ENCODE measurements around the gene VPS37C. TPM values are rescaled to one million over a fixed set of nuclear protein-coding genes. Genes with fewer than 3 reads are reported as not detected.

The VPS37C gene
- total RNA-seq, 1 experiment from 2014 or later, result 19.0 TPM

DNA sequence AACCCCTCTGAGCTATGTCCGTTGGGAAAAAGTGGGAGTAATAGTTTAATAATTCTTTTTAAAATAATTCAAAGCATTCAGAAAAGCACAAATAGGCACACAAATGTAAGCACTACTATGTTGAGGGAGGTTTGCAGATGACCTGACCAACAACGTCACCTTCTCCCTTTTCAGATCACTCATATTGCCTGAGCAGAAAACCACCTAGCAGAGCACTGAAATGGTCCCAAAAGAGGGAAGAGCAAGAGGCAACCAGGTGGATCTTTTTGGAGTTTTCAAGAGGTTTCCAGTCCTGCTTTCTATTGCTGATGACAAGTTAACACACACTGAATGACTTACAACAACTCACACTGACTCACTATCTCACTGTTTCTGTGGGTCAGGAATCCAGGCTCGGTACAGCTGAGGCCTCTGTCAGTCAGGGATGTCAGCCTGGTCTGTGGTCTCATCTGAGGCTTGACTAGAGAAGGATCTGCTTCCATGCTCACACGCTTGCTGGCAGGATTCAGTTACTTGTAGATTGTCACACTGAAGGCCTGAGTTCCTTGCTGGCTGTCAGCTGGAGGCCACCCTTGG lies 37.8 kb upstream of the VPS37C start:
- no peaks in the 10 kb centered on the region; the same call in 1 of the 2 replicates for H3K4me1 ChIP-seq (ENCODE audit: insufficient read depth, low read length)
- H3K36me3 Mint-ChIP-seq (ENCODE audit: insufficient read depth in 1 of 3, low read depth in 3 of 3), result no peaks in the 10 kb centered on the region; a peak in 1 of 7 replicates
- H2AFZ ChIP-seq (ENCODE audit: low read length), result no peak overlapping the region
- no peaks in the 10 kb centered on the region for H3K79me2 ChIP-seq (ENCODE audit: insufficient read depth, low read length)
- H4K91ac ChIP-seq (ENCODE audit: insufficient read length, low read depth, low read length), result no peak overlapping the region
- no peak overlapping the region for H3K4ac ChIP-seq (ENCODE audit: low read depth, low read length)
- TF ChIP-seq, protein P1, sequence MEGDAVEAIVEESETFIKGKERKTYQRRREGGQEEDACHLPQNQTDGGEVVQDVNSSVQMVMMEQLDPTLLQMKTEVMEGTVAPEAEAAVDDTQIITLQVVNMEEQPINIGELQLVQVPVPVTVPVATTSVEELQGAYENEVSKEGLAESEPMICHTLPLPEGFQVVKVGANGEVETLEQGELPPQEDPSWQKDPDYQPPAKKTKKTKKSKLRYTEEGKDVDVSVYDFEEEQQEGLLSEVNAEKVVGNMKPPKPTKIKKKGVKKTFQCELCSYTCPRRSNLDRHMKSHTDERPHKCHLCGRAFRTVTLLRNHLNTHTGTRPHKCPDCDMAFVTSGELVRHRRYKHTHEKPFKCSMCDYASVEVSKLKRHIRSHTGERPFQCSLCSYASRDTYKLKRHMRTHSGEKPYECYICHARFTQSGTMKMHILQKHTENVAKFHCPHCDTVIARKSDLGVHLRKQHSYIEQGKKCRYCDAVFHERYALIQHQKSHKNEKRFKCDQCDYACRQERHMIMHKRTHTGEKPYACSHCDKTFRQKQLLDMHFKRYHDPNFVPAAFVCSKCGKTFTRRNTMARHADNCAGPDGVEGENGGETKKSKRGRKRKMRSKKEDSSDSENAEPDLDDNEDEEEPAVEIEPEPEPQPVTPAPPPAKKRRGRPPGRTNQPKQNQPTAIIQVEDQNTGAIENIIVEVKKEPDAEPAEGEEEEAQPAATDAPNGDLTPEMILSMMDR (conservative IDR thresholded peaks at IDR 0.05), result no peak
- no peaks in the 10 kb centered on the region for H3K9me3 ChIP-seq (ENCODE audit: control insufficient read depth, low read depth, low read length)
- WGBS (ENCODE audit: extremely low coverage, insufficient read length, low lambda C conversion rate), result no CpG with 5 or more reads among the region's 4 CpGs
- no peak overlapping the region for H2BK5ac ChIP-seq (ENCODE audit: insufficient read length, low read length)
- no peak for DNase-seq
- no peak overlapping the region for H3K23ac ChIP-seq (ENCODE audit: insufficient read length, low read depth, low read length)
- no peaks in the 10 kb centered on the region for H3K79me1 ChIP-seq (ENCODE audit: insufficient read depth, low read depth, low read length, poor library complexity, severe bottlenecking)
- no peak overlapping the region for H2BK120ac ChIP-seq (ENCODE audit: low read depth, low read length, poor library complexity, severe bottlenecking)
- no peak overlapping the region for H2BK12ac ChIP-seq (ENCODE audit: insufficient read length, low read depth, low read length)
- H3K9ac ChIP-seq (ENCODE audit: extremely low read depth, insufficient read length, low read length), result no peak overlapping the region
- no peaks in the 10 kb centered on the region for H3K27me3 ChIP-seq (ENCODE audit: insufficient read depth, low read length)
- no peak overlapping the region for H4K5ac ChIP-seq (ENCODE audit: insufficient read length, low read depth, low read length)
- no peak overlapping the region for H4K8ac ChIP-seq (replicated peaks; ENCODE audit: insufficient read length, low read depth, low read length)
- H3K9me3 Mint-ChIP-seq, result peaks cover 5% of the 10 kb centered on the region in 2 experiments; a peak in 2 of 5 replicates
- H3K18ac ChIP-seq (ENCODE audit: insufficient read length, low read depth, low read length), result no peak overlapping the region
- H3K14ac ChIP-seq (ENCODE audit: insufficient read depth, low read length), result no peak overlapping the region
- H3K4me2 ChIP-seq (ENCODE audit: insufficient read depth, insufficient read length, low read length), result no peak overlapping the region
- H3K23me2 ChIP-seq (ENCODE audit: insufficient read length, low read depth, low read length, poor library complexity, severe bottlenecking), result no peaks in the 10 kb centered on the region
- no peaks in the 10 kb centered on the region for H4K20me1 ChIP-seq (ENCODE audit: control insufficient read depth, insufficient read depth, insufficient read length)
- H2BK20ac ChIP-seq (ENCODE audit: low read depth, low read length, poor library complexity, severe bottlenecking), result no peak overlapping the region
- no peak overlapping the region for H2BK15ac ChIP-seq (ENCODE audit: low read depth, low read length)
- peaks cover 3 to 14% of the 10 kb centered on the region in 2 experiments for H3K4me1 Mint-ChIP-seq
- H2AK5ac ChIP-seq (ENCODE audit: insufficient read length, low read length), result no peak overlapping the region
- no peak overlapping the region for H3K56ac ChIP-seq (ENCODE audit: insufficient read length, low read depth, low read length)
- H3K4me3 Mint-ChIP-seq, result no peak overlapping the region
- H3K27ac Mint-ChIP-seq, result no peak overlapping the region
- H3K27ac ChIP-seq (ENCODE audit: insufficient read length, low read depth, low read length), result no peak overlapping the region
- peaks cover 9% of the 10 kb centered on the region for H3K27me3 Mint-ChIP-seq (ENCODE audit: low read depth)
- H3T11ph ChIP-seq (ENCODE audit: low read length), result no peak overlapping the region
